HepG2 (cell line): ENCODE data around the gene KRT15. TPM values are rescaled to one million over a fixed set of nuclear protein-coding genes. Genes with fewer than 3 reads are reported as not detected.

Source experiments
- ATAC-seq: fragments of 200-7000 bp; cut with Tn5 transposase; 3 replicates; pipeline ENCODE4 v1.9.1; 2020; ENCODE audit warnings: mild to moderate bottlenecking, moderate library complexity
- BruUV-seq: library from RNA; stranded (reverse); fragments of 400-500 nt; replicated peaks from 2 replicates; lab custom pipeline; 2021; lab: Mats Ljungman, UMichigan
- CTCF ChIA-PET: fragments of 300-600 bp; formaldehyde crosslinking; extraction: SDS; loops from one replicate; lab custom pipeline; 2021; ENCODE audit warnings: low total read pairs, inconsistent platforms, low intra/inter-chr PET ratio; lab: Yijun Ruan, JAX
- POLR2A ChIA-PET: fragments of 350-600 bp; sonication (Branson Sonifier 250); formaldehyde crosslinking; loops from one replicate; lab custom pipeline; 2020; ENCODE audit warnings: antibody characterized with exemption, inconsistent platforms; lab: Yijun Ruan, JAX
- DNase-seq: peaks from one replicate; pipeline ENCODE4 v3.0.0-alpha.2; 2015; ENCODE audit warnings: low spot score
- FAIRE-seq: peaks from 3 replicates; lab custom pipeline; 2011; peaks lifted over from hg19 to GRCh38; lab: Jason Lieb, UNC
- H2AFZ ChIP-seq: one replicate; pipeline ENCODE4 v1.6.1; 2011; ENCODE audit warnings: low read length, inconsistent platforms
- H3K27ac ChIP-seq: fragments of 300-600 bp; 3 replicates; pipeline ENCODE4 v1.8.0; 2011; ENCODE audit warnings: mixed run types, mild to moderate bottlenecking, mixed read lengths, low read length, inconsistent platforms; ENCODE audit not compliant: insufficient read depth; ENCODE audit errors: extremely low read length
- H3K27me3 ChIP-seq, 2 experiments: fragments of 200-600 bp in 1 of 2; 2 replicates in 1 of 2; 3 replicates in 1 of 2; pipeline versions ENCODE4 v1.6.0 to v1.8.0; 2011; ENCODE audit warnings: low read length in 2 of 2, mild to moderate bottlenecking in 2 of 2, moderate library complexity in 2 of 2, inconsistent platforms in 1 of 2; ENCODE audit not compliant: insufficient read depth in 2 of 2, control insufficient read depth in 1 of 2
- H3K36me3 ChIP-seq, 2 experiments: fragments of 200-600 bp in 1 of 2; replicated peaks in 1 of 2; 2 replicates in 1 of 2; 3 replicates in 1 of 2; pipeline versions ENCODE4 v1.5.1 to v1.8.0; 2011; ENCODE audit warnings: low read length in 2 of 2, inconsistent platforms in 1 of 2; ENCODE audit not compliant: insufficient read depth in 2 of 2, control insufficient read depth in 1 of 2
- H3K4me1 ChIP-seq: 2 replicates; pipeline ENCODE4 v1.5.1; 2012; ENCODE audit warnings: low read length, inconsistent platforms; ENCODE audit not compliant: insufficient read depth
- H3K4me2 ChIP-seq: 2 replicates; pipeline ENCODE4 v1.6.0; 2011; ENCODE audit warnings: low read depth, low read length, inconsistent platforms
- H3K4me3 ChIP-seq, 3 experiments: fragments of 200-600 bp in 1 of 3; sonication (generic), shearing (Covaris generic) in 1 of 3; replicated peaks in 1 of 3; 2 replicates each; pipeline ENCODE4 v1.5.1; 2011 to 2016; ENCODE audit warnings: low read length in 3 of 3, inconsistent platforms in 2 of 3, low read depth in 2 of 3, mild to moderate bottlenecking in 2 of 3, control low read depth in 1 of 3, mixed read lengths in 1 of 3; ENCODE audit not compliant: insufficient read depth in 1 of 3
- H3K79me2 ChIP-seq: one replicate; pipeline ENCODE4 v1.6.1; 2011; ENCODE audit warnings: low read length, inconsistent platforms; ENCODE audit not compliant: insufficient read depth
- H3K9ac ChIP-seq: 2 replicates; pipeline ENCODE4 v1.6.0; 2011; ENCODE audit warnings: mild to moderate bottlenecking, low read depth, low read length, inconsistent platforms; ENCODE audit not compliant: insufficient read depth
- H3K9me3 ChIP-seq: 2 replicates; pipeline ENCODE4 v1.5.1; 2012; ENCODE audit warnings: mild to moderate bottlenecking, low read length
- H4K20me1 ChIP-seq: 2 replicates; pipeline ENCODE4 v1.6.0; 2011; ENCODE audit warnings: inconsistent platforms, mild to moderate bottlenecking, low read length, moderate library complexity; ENCODE audit not compliant: insufficient read depth
- FOXP1 ChIP-seq, 2 experiments: fragments of 450-650 bp in 1 of 2; IDR thresholded peaks; 2 replicates each; pipeline ENCODE4 v1.6.1; 2017 to 2018; ENCODE audit warnings: antibody characterized with exemption in 1 of 2
- GATA4 ChIP-seq: sonication (generic); IDR thresholded peaks from 2 replicates; pipeline ENCODE4 v1.6.1; 2016; ENCODE audit warnings: antibody characterized with exemption, low read depth, borderline replicate concordance
- GATAD2A ChIP-seq: IDR thresholded peaks from 2 replicates; pipeline ENCODE4 v1.6.1; 2016
- HNF1A ChIP-seq, 2 experiments: sonication (generic) in 1 of 2; formaldehyde crosslinking in 1 of 2; IDR thresholded peaks; 2 replicates each; pipeline versions ENCODE4 v1.4.0 to v1.6.1; 2016 to 2020; ENCODE audit warnings: borderline replicate concordance in 1 of 2, low read depth in 1 of 2, mild to moderate bottlenecking in 1 of 2, missing genetic modification reagents in 1 of 2
- IKZF4 ChIP-seq: sonication (generic); formaldehyde crosslinking; IDR thresholded peaks from 2 replicates; pipeline ENCODE4 v1.5.1; 2020; ENCODE audit warnings: borderline replicate concordance, mild to moderate bottlenecking, low read depth, missing genetic modification reagents; ENCODE audit errors: not compliant biosample characterization
- KLF11 ChIP-seq: IDR thresholded peaks from 2 replicates; pipeline ENCODE4 v1.6.1; 2016; ENCODE audit warnings: missing compliant biosample characterization
- NONO ChIP-seq, 2 experiments: fragments of 450-650 bp in 1 of 2; sonication (generic) in 1 of 2; formaldehyde crosslinking in 1 of 2; IDR thresholded peaks in 1 of 2; conservative IDR thresholded peaks in 1 of 2; 2 replicates each; pipeline versions ENCODE4 v1.6.1 to v1.8.0; 2017 to 2022; ENCODE audit warnings: mild to moderate bottlenecking in 1 of 2, missing genetic modification reagents in 1 of 2, moderate library complexity in 1 of 2
- RERE ChIP-seq: IDR thresholded peaks from 2 replicates; pipeline ENCODE4 v1.6.1; 2016; ENCODE audit warnings: low read depth, missing genetic modification reagents, missing compliant biosample characterization
- SRF ChIP-seq: IDR thresholded peaks from 2 replicates; pipeline ENCODE4 v1.6.1; 2011; ENCODE audit warnings: mild to moderate bottlenecking, low read depth, low read length, moderate library complexity
- SUZ12 ChIP-seq: fragments of 150-350 bp; IDR thresholded peaks from 2 replicates; pipeline ENCODE4 v1.6.1; 2014; ENCODE audit warnings: low read depth, low read length
- ZBTB43 ChIP-seq: sonication (generic); formaldehyde crosslinking; conservative IDR thresholded peaks from 2 replicates; pipeline ENCODE4 v1.4.0; 2020; ENCODE audit warnings: missing genetic modification reagents
- ZMYM4 ChIP-seq: sonication (generic); formaldehyde crosslinking; IDR thresholded peaks from 2 replicates; pipeline ENCODE4 v1.8.1; 2023; ENCODE audit warnings: mild to moderate bottlenecking, missing genetic modification reagents
- ZNF652 ChIP-seq: IDR thresholded peaks from 2 replicates; pipeline ENCODE4 v1.6.1; 2016; ENCODE audit warnings: low read depth, borderline replicate concordance
- ZSCAN22 ChIP-seq: sonication (generic); formaldehyde crosslinking; IDR thresholded peaks from 2 replicates; pipeline ENCODE4 v1.4.0; 2020; ENCODE audit warnings: mild to moderate bottlenecking, missing genetic modification reagents
- WGBS: methylation state at CpG from one replicate; pipeline ENCODE4 v1.1.6; 2017; ENCODE audit warnings: low lambda C conversion rate; 5-methylcytosine and 5-hydroxymethylcytosine counted together
- in situ Hi-C: cut with HindIII; loops from 2 replicates; pipeline ENCODE4 v1.10.0; 2017; ENCODE audit warnings: low pct_unique_long_range_greater_than_20kb; ENCODE audit not compliant: extremely low pct_ligation_motif_present
- intact Hi-C: fragments of 100-400 bp; cut with micrococcal nuclease; formaldehyde crosslinking; loops from one replicate; pipeline ENCODE4 v1.10.0; 2022; ENCODE audit not compliant: unreplicated experiment
- polyA plus RNA-seq, 8 experiments: library from polyadenylated mRNA; depleted of rRNA in 3 of 8; stranded (reverse) in 7 of 8; unstranded in 1 of 8; fragments of >200 nt; fragmentation: Illumina TruSeq in 4 of 8; extraction: Trizol in 4 of 8; gene quantifications; 2 replicates each; pipeline versions ENCODE4 v1.2.1 to v1.2.3, GENCODE V29; 2011 to 2016; ENCODE audit warnings: low read depth in 4 of 8, missing spikeins in 1 of 8, mixed read lengths in 1 of 8; ENCODE audit not compliant: insufficient read depth in 1 of 8
- total RNA-seq, 5 experiments: library from RNA; depleted of rRNA; stranded (reverse); fragments of >200 nt; fragmentation: Illumina TruSeq; extraction: Trizol; gene quantifications; 2 replicates each; pipeline ENCODE4 v1.2.3, GENCODE V29; 2016; ENCODE audit warnings: low read depth in 1 of 5

The KRT15 gene
- total and polyA plus RNA-seq, 2 of the 13 experiments (the other 11 are each of a cell fraction or from before 2014, with no cell fraction given), result 0.46 to 0.63 TPM

GRCh38 chr17:41523225-41523593 is 4.5 kb upstream of the KRT15 start:
- H3K9me3 ChIP-seq, result no peaks in the 10 kb centered on the region
- H3K36me3 ChIP-seq, result peaks cover 0 to 2% of the 10 kb centered on the region in 2 experiments; a peak in 1 of 5 replicates
- FAIRE-seq (no peak), DNase-seq (no peak), ATAC-seq (no peak)
- in situ Hi-C loops (no loop called here), intact Hi-C loops (loop anchor here (10.0 kb wide), 1 partner anchor 618 kb away; no protein-coding TSS in a partner anchor)
- TF ChIP-seq ZNF652, result peak; percentile 52; the same call in 1 of the 2 replicates
- no peak for TF ChIP-seq SUZ12
- TF ChIP-seq SRF, result 0 out of 2 replicates have a peak, but pooled peaks have one; percentile 25
- no peak for TF ChIP-seq RERE (CRISPR knock-in tag)
- no peak for TF ChIP-seq IKZF4
- TF ChIP-seq ZBTB43 (CRISPR knock-in tag), result no peak
- TF ChIP-seq GATA4, result no peak
- TF ChIP-seq NONO (IDR thresholded peaks at IDR 0.05), result no peak
- 0 out of 2 replicates have a peak, but pooled peaks have one; percentile 22 for TF ChIP-seq NONO (CRISPR knock-in tag; conservative IDR thresholded peaks at IDR 0.05)
- no peak for TF ChIP-seq KLF11 (CRISPR knock-in tag)
- no peak for TF ChIP-seq ZSCAN22 (CRISPR knock-in tag)
- no peak for TF ChIP-seq HNF1A (IDR thresholded peaks at IDR 0.05; ENCODE audit: low read depth)
- no peak for TF ChIP-seq HNF1A (CRISPR knock-in tag; IDR thresholded peaks at IDR 0.05; ENCODE audit: borderline replicate concordance)
- no peak for TF ChIP-seq ZMYM4 (CRISPR knock-in tag)
- no peak for TF ChIP-seq GATAD2A (CRISPR knock-in tag)
- TF ChIP-seq FOXP1 (IDR thresholded peaks at IDR 0.05), result no peak
- no peak for TF ChIP-seq FOXP1 (CRISPR knock-in tag; IDR thresholded peaks at IDR 0.05)
- H3K27ac ChIP-seq, result no peak overlapping the region
- H3K27me3 ChIP-seq, result peaks cover 1 to 3% of the 10 kb centered on the region in 2 experiments; a peak in 3 of 5 replicates
- ChIA-PET POLR2A (no interaction called here), CTCF (no interaction called here)
- BruUV-seq, result no TSS peak
- H3K79me2 ChIP-seq, result peaks cover 7% of the 10 kb centered on the region
- WGBS, result 68% methylated on average over 4 of the region's 4 CpGs
- no peak overlapping the region for H3K4me3 ChIP-seq
- H3K4me2 ChIP-seq, result no peak overlapping the region
- H2AFZ ChIP-seq, result no peak overlapping the region
- H3K9ac ChIP-seq, result no peak overlapping the region
- H4K20me1 ChIP-seq, result no peaks in the 10 kb centered on the region
- H3K4me1 ChIP-seq, result peaks cover 73% of the 10 kb centered on the region
